RCC 7860 (cell line): ENCODE data around the gene ACKR1.

Experiments used
- DNase-seq: peaks from one replicate; pipeline ENCODE4 v3.0.0-alpha.2; 2015; ENCODE audit warnings: low spot score
- FAIRE-seq: peaks from 2 replicates; lab custom pipeline; 2012; peaks lifted over from hg19 to GRCh38; lab: Jason Lieb, UNC

The ACKR1 gene

GRCh38 chr1:159218649-159219636, 14.3 kb downstream of the ACKR1 start:
- no peak for FAIRE-seq
- no peak for DNase-seq

GRCh38 chr1:159222075-159222865, 17.6 kb downstream of the ACKR1 start:
- DNase-seq (no peak), FAIRE-seq (no peak)

- no peak for DNase-seq
- FAIRE-seq: no peak
These were observed 18.3 kb downstream of the ACKR1 start for GRCh38 chr1:159223004-159223403.

GRCh38 chr1:159228554-159228953, 23.9 kb downstream of the ACKR1 start:
- DNase-seq (no peak), FAIRE-seq (no peak)

GRCh38 chr1:159229260-159229885, 24.7 kb downstream of the ACKR1 start:
- DNase-seq (no peak), FAIRE-seq (no peak)

- FAIRE-seq: no peak
- DNase-seq: no peak
These were observed 25.2 kb downstream of the ACKR1 start for GRCh38 chr1:159229896-159230295.

- DNase-seq: no peak
- FAIRE-seq: no peak
These were observed 35.0 kb downstream of the ACKR1 start for GRCh38 chr1:159239551-159240220.

- FAIRE-seq (no peak), DNase-seq (no peak)
These were observed 42.6 kb downstream of the ACKR1 start for GRCh38 chr1:159247266-159247665.

DNA sequence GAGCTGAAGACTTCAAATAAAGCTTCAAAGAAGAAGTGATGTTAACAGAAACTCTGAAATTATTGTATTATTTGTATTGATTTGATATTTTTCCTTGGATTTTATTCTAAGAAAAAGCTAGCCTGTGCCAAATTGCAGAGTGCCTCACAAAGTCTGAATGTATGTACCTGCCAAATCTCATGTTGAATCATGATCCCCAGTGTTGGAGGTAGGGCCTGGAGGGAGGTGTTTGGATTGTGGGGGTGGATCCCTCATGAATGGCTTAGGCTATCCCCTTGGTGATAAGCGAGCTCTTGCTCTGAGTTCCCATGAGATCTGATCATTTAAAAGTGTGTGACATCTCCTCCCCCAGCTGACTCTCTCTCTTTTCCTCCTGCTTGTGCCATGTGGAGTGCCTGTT, 43.6 kb downstream of the ACKR1 start:
- DNase-seq: no peak
- no peak for FAIRE-seq

GRCh38 chr1:159250638-159251216, 46.1 kb downstream of the ACKR1 start:
- DNase-seq: no peak

More at GRCh38 chr1:159250638-159251216, 46.1 kb downstream of the ACKR1 start:
- FAIRE-seq: no peak
